Astrocyte (in vitro differentiated cells and primary cell): ENCODE results near the gene SEMA4C. TPM values are rescaled to one million over a fixed set of nuclear protein-coding genes. Genes with fewer than 3 reads are reported as not detected.

Source experiments
- DNase-seq: peaks from one replicate; pipeline ENCODE4 v3.0.0-alpha.2; 2010; ENCODE audit warnings: low read depth
- FAIRE-seq: peaks from 2 replicates; lab custom pipeline; 2011; peaks lifted over from hg19 to GRCh38; lab: Jason Lieb, UNC
- H2AFZ ChIP-seq: 2 replicates; pipeline ENCODE4 v1.6.0; 2012; ENCODE audit warnings: low read depth, low read length, inconsistent platforms
- H3K27ac ChIP-seq: 2 replicates; pipeline ENCODE4 v1.5.1; 2011; ENCODE audit warnings: low read depth, low read length, inconsistent platforms
- H3K27me3 ChIP-seq: 2 replicates; pipeline ENCODE4 v1.6.0; 2011; ENCODE audit warnings: low read length, inconsistent platforms; ENCODE audit not compliant: insufficient read depth
- H3K36me3 ChIP-seq: 2 replicates; pipeline ENCODE4 v1.5.1; 2011; ENCODE audit warnings: low read length, inconsistent platforms; ENCODE audit not compliant: insufficient read depth
- H3K4me1 ChIP-seq: 2 replicates; pipeline ENCODE4 v1.5.1; 2011; ENCODE audit warnings: low read length, inconsistent platforms; ENCODE audit not compliant: insufficient read depth
- H3K4me2 ChIP-seq: 2 replicates; pipeline ENCODE4 v1.6.0; 2012; ENCODE audit warnings: low read length, inconsistent platforms
- H3K4me3 ChIP-seq: 2 replicates; pipeline ENCODE4 v1.5.1; 2011; ENCODE audit warnings: low read depth, mild to moderate bottlenecking, low read length, inconsistent platforms; ENCODE audit not compliant: insufficient read depth
- H3K79me2 ChIP-seq: 2 replicates; pipeline ENCODE4 v1.6.0; 2012; ENCODE audit warnings: mild to moderate bottlenecking, low read length, inconsistent platforms; ENCODE audit not compliant: insufficient read depth
- H3K9ac ChIP-seq: 2 replicates; pipeline ENCODE4 v1.6.0; 2012; ENCODE audit warnings: mild to moderate bottlenecking, low read length, inconsistent platforms
- H3K9me3 ChIP-seq: 2 replicates; pipeline ENCODE4 v1.5.1; 2012; ENCODE audit warnings: low read depth, mild to moderate bottlenecking, low read length, inconsistent platforms; ENCODE audit not compliant: insufficient read depth
- H4K20me1 ChIP-seq: 2 replicates; pipeline ENCODE4 v1.6.0; 2012; ENCODE audit warnings: low read length, inconsistent platforms; ENCODE audit not compliant: insufficient read depth
- H3K27ac Mint-ChIP-seq: one replicate; pipeline ENCODE4 v1.8.0; 2021; ENCODE audit warnings: mild to moderate bottlenecking, mixed read lengths; ENCODE audit not compliant: unreplicated experiment
- H3K27me3 Mint-ChIP-seq: one replicate; pipeline ENCODE4 v1.8.0; 2021; ENCODE audit warnings: low read depth, mixed read lengths; ENCODE audit not compliant: unreplicated experiment
- H3K36me3 Mint-ChIP-seq: one replicate; pipeline ENCODE4 v1.8.0; 2021; ENCODE audit warnings: low read depth, mixed read lengths; ENCODE audit not compliant: unreplicated experiment
- H3K4me1 Mint-ChIP-seq: one replicate; pipeline ENCODE4 v1.8.0; 2021; ENCODE audit warnings: low read depth, mixed read lengths; ENCODE audit not compliant: unreplicated experiment
- H3K4me3 Mint-ChIP-seq: one replicate; pipeline ENCODE4 v1.8.0; 2021; ENCODE audit warnings: mild to moderate bottlenecking, moderate library complexity, mixed read lengths; ENCODE audit not compliant: unreplicated experiment
- H3K9me3 Mint-ChIP-seq: one replicate; pipeline ENCODE4 v1.8.0; 2021; ENCODE audit warnings: mild to moderate bottlenecking, mixed read lengths; ENCODE audit not compliant: unreplicated experiment
- EZH2 ChIP-seq: IDR thresholded peaks from 2 replicates; pipeline ENCODE4 v1.6.1; 2012; ENCODE audit warnings: mild to moderate bottlenecking, low read length, inconsistent platforms; ENCODE audit not compliant: insufficient read depth
- total RNA-seq: library from RNA; stranded (reverse); gene quantifications from 2 replicates; pipeline ENCODE4 v1.2.1, GENCODE V29; 2021
- TF ChIP-seq, protein P1 (sequence below): IDR thresholded peaks from 2 replicates; pipeline ENCODE4 v1.5.1; 2011; ENCODE audit warnings: low read depth, mild to moderate bottlenecking, inconsistent platforms, low read length, moderate library complexity; ENCODE audit not compliant: insufficient read depth

The SEMA4C gene
- total RNA-seq, 1 donor from 2014 or later: 32.8 TPM

GRCh38 chr2:96883306-96883705, 13.4 kb upstream of the SEMA4C start:
- H3K9ac ChIP-seq: no peak overlapping the region
- no peaks in the 10 kb centered on the region for H3K79me2 ChIP-seq
- peaks cover 15% of the 10 kb centered on the region for H3K27me3 Mint-ChIP-seq
- H4K20me1 ChIP-seq: no peaks in the 10 kb centered on the region
- H3K36me3 ChIP-seq: no peaks in the 10 kb centered on the region
- FAIRE-seq: no peak
- no peaks in the 10 kb centered on the region for H3K9me3 Mint-ChIP-seq
- H3K4me1 ChIP-seq: no peaks in the 10 kb centered on the region
- peaks cover 19% of the 10 kb centered on the region for H3K4me1 Mint-ChIP-seq
- H3K4me3 Mint-ChIP-seq: no peak overlapping the region
- no peak overlapping the region for H2AFZ ChIP-seq
- H3K27ac ChIP-seq: no peak overlapping the region
- H3K36me3 Mint-ChIP-seq: no peaks in the 10 kb centered on the region
- H3K9me3 ChIP-seq: no peaks in the 10 kb centered on the region
- DNase-seq: no peak
- H3K4me3 ChIP-seq: no peak overlapping the region
- TF ChIP-seq, protein P1, sequence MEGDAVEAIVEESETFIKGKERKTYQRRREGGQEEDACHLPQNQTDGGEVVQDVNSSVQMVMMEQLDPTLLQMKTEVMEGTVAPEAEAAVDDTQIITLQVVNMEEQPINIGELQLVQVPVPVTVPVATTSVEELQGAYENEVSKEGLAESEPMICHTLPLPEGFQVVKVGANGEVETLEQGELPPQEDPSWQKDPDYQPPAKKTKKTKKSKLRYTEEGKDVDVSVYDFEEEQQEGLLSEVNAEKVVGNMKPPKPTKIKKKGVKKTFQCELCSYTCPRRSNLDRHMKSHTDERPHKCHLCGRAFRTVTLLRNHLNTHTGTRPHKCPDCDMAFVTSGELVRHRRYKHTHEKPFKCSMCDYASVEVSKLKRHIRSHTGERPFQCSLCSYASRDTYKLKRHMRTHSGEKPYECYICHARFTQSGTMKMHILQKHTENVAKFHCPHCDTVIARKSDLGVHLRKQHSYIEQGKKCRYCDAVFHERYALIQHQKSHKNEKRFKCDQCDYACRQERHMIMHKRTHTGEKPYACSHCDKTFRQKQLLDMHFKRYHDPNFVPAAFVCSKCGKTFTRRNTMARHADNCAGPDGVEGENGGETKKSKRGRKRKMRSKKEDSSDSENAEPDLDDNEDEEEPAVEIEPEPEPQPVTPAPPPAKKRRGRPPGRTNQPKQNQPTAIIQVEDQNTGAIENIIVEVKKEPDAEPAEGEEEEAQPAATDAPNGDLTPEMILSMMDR: no peak
- no peak for TF ChIP-seq EZH2
- H3K27ac Mint-ChIP-seq: no peak overlapping the region
- peaks cover 5% of the 10 kb centered on the region for H3K27me3 ChIP-seq
- H3K4me2 ChIP-seq: no peak overlapping the region

GRCh38 chr2:96882906-96883305, 13.0 kb upstream of the SEMA4C start:
- Histone ChIP-seq H4K20me1 (no peaks in the 10 kb centered on the region), H3K4me2 (no peak overlapping the region), H3K36me3 (no peaks in the 10 kb centered on the region), H3K9me3 (no peaks in the 10 kb centered on the region), H3K4me1 (no peaks in the 10 kb centered on the region), H3K4me3 (no peak overlapping the region), H2AFZ (no peak overlapping the region), H3K27me3 (peaks cover 5% of the 10 kb centered on the region), H3K27ac (no peak overlapping the region), H3K79me2 (no peaks in the 10 kb centered on the region), H3K9ac (no peak overlapping the region)
- Mint-ChIP-seq H3K27ac (no peak overlapping the region), H3K4me3 (no peak overlapping the region), H3K9me3 (no peaks in the 10 kb centered on the region), H3K36me3 (no peaks in the 10 kb centered on the region), H3K27me3 (peaks cover 16% of the 10 kb centered on the region), H3K4me1 (peaks cover 17% of the 10 kb centered on the region)
- no peak for FAIRE-seq
- DNase-seq: no peak
- TF ChIP-seq, protein P1: no peak
- no peak for TF ChIP-seq EZH2

- Mint-ChIP-seq H3K4me3 (no peak overlapping the region), H3K27ac (no peak overlapping the region), H3K4me1 (peaks cover 10% of the 10 kb centered on the region), H3K27me3 (peaks cover 16% of the 10 kb centered on the region), H3K36me3 (no peaks in the 10 kb centered on the region), H3K9me3 (no peaks in the 10 kb centered on the region)
- H3K79me2 ChIP-seq: no peaks in the 10 kb centered on the region
- H2AFZ ChIP-seq: no peak overlapping the region
- no peak overlapping the region for H3K4me3 ChIP-seq
- no peak for TF ChIP-seq EZH2
- TF ChIP-seq, protein P1: no peak
- H3K9ac ChIP-seq: no peak overlapping the region
- DNase-seq (no peak), FAIRE-seq (no peak)
- no peaks in the 10 kb centered on the region for H4K20me1 ChIP-seq
- H3K27ac ChIP-seq: no peak overlapping the region
- no peaks in the 10 kb centered on the region for H3K4me1 ChIP-seq
- no peaks in the 10 kb centered on the region for H3K9me3 ChIP-seq
- H3K4me2 ChIP-seq: no peak overlapping the region
- H3K27me3 ChIP-seq: peaks cover 5% of the 10 kb centered on the region
- H3K36me3 ChIP-seq: no peaks in the 10 kb centered on the region
Observed at GRCh38 chr2:96882230-96882629, 12.3 kb upstream of the SEMA4C start.
